Osteoblast (primary cell): ENCODE results near the gene POU2F2. TPM values are rescaled to one million over a fixed set of nuclear protein-coding genes. Genes with fewer than 3 reads are reported as not detected.

Experiments
- DNase-seq: peaks from one replicate; pipeline ENCODE4 v3.0.0; 2011; ENCODE audit warnings: low spot score, mixed read lengths; ENCODE audit not compliant: insufficient read length; ENCODE audit errors: missing footprints
- H2AFZ ChIP-seq: 2 replicates; pipeline ENCODE4 v1.6.0; 2011; ENCODE audit warnings: mild to moderate bottlenecking, low read length
- H3K27ac ChIP-seq: 2 replicates; pipeline ENCODE4 v1.5.1; 2011; ENCODE audit warnings: mild to moderate bottlenecking, low read depth, low read length, moderate library complexity
- H3K27me3 ChIP-seq: 2 replicates; pipeline ENCODE4 v1.6.0; 2012; ENCODE audit warnings: mild to moderate bottlenecking, control low read depth, inconsistent platforms, low read length, moderate library complexity; ENCODE audit not compliant: insufficient read depth
- H3K36me3 ChIP-seq: 2 replicates; pipeline ENCODE4 v1.5.1; 2011; ENCODE audit warnings: mild to moderate bottlenecking, low read length, control low read depth, moderate library complexity; ENCODE audit not compliant: insufficient read depth
- H3K4me1 ChIP-seq: 2 replicates; pipeline ENCODE4 v1.5.1; 2011; ENCODE audit warnings: mild to moderate bottlenecking, low read length, control low read depth, moderate library complexity; ENCODE audit not compliant: insufficient read depth
- H3K4me2 ChIP-seq: 2 replicates; pipeline ENCODE4 v1.6.0; 2011; ENCODE audit warnings: mild to moderate bottlenecking, low read length; ENCODE audit not compliant: insufficient read depth
- H3K4me3 ChIP-seq: fragments of 200-600 bp; sonication (generic); 3 replicates; pipeline ENCODE4 v1.5.1; 2012; ENCODE audit warnings: mild to moderate bottlenecking, low read length, inconsistent platforms; ENCODE audit not compliant: insufficient read depth
- H3K79me2 ChIP-seq: 2 replicates; pipeline ENCODE4 v1.6.0; 2012; ENCODE audit warnings: mild to moderate bottlenecking, low read length, control low read depth, inconsistent platforms; ENCODE audit not compliant: insufficient read depth
- H3K9me3 ChIP-seq: 2 replicates; pipeline ENCODE4 v1.5.1; 2011; ENCODE audit warnings: low read depth, low read length, control low read depth
- H4K20me1 ChIP-seq: 2 replicates; pipeline ENCODE4 v1.6.0; 2012; ENCODE audit warnings: mild to moderate bottlenecking, low read length, control low read depth; ENCODE audit not compliant: insufficient read depth
- CTCF ChIP-seq: IDR thresholded peaks from 2 replicates; pipeline ENCODE4 v1.5.1; 2011; ENCODE audit warnings: mild to moderate bottlenecking, low read depth, low read length, moderate library complexity; ENCODE audit errors: extremely low read depth
- total RNA-seq: library from RNA; depleted of rRNA; stranded (reverse); fragments of >200 nt; gene quantifications from 2 replicates; pipeline ENCODE4 v1.2.3, GENCODE V29; 2012

POU2F2 gene
- total RNA-seq, 1 donor, result under 0.01 TPM

GRCh38 chr19:42089191-42089750, 43.0 kb downstream of the POU2F2 start:
- DNase-seq, result no peak
- Histone ChIP-seq H3K36me3 (no peaks in the 10 kb centered on the region), H3K27ac (peak overlapping the region; percentile 73), H2AFZ (peak overlapping the region; percentile 94), H3K79me2 (no peaks in the 10 kb centered on the region), H3K27me3 (no peaks in the 10 kb centered on the region), H3K4me1 (peaks cover 21% of the 10 kb centered on the region), H3K4me2 (peak overlapping the region; percentile 75), H3K9me3 (no peaks in the 10 kb centered on the region), H4K20me1 (no peaks in the 10 kb centered on the region), H3K4me3 (peak overlapping the region; percentile 53)
- TF ChIP-seq CTCF, result no peak

GRCh38 chr19:42088471-42089190, 43.6 kb downstream of the POU2F2 start:
- Histone ChIP-seq H3K4me2 (peak overlapping the region; percentile 75), H3K4me1 (peaks cover 21% of the 10 kb centered on the region), H3K27me3 (no peaks in the 10 kb centered on the region), H3K27ac (peak overlapping the region; percentile 73), H4K20me1 (peaks cover 2% of the 10 kb centered on the region), H2AFZ (peak overlapping the region; percentile 94), H3K79me2 (peaks cover 2% of the 10 kb centered on the region), H3K4me3 (peak overlapping the region; percentile 53), H3K36me3 (no peaks in the 10 kb centered on the region), H3K9me3 (no peaks in the 10 kb centered on the region)
- no peak for TF ChIP-seq CTCF
- DNase-seq, result peak; percentile 98

GRCh38 chr19:42086770-42087550, 45.3 kb downstream of the POU2F2 start:
- Histone ChIP-seq H3K4me1 (peaks cover 21% of the 10 kb centered on the region), H3K4me2 (no peak overlapping the region), H2AFZ (no peak overlapping the region), H3K9me3 (no peaks in the 10 kb centered on the region), H3K79me2 (peaks cover 6% of the 10 kb centered on the region), H4K20me1 (peaks cover 5% of the 10 kb centered on the region), H3K27me3 (no peaks in the 10 kb centered on the region), H3K36me3 (peaks cover 3% of the 10 kb centered on the region), H3K27ac (no peak overlapping the region), H3K4me3 (no peak overlapping the region)
- no peak for TF ChIP-seq CTCF
- peak; percentile 89 for DNase-seq
